H1 (cell line): ENCODE data around the gene FBLN2. TPM values are rescaled to one million over a fixed set of nuclear protein-coding genes. Genes with fewer than 3 reads are reported as not detected.

Experiments used
- CTCF ChIA-PET: fragments of 300-600 bp; sonication (Branson Sonifier 250); formaldehyde crosslinking; loops from one replicate; lab custom pipeline; 2021; ENCODE audit not compliant: partially characterized antibody; lab: Charles Lee
- POLR2A ChIA-PET: fragments of 300-600 bp; sonication (Branson Sonifier 250); formaldehyde crosslinking; loops from one replicate; lab custom pipeline; 2021; ENCODE audit warnings: inconsistent platforms; ENCODE audit not compliant: partially characterized antibody; lab: Charles Lee
- DNase-seq, 2 experiments: peaks; one replicate each; pipeline versions ENCODE4 v3.0.0 to v3.0.0-alpha.2; 2010 to 2022; ENCODE audit warnings: low spot score in 2 of 2, low read depth in 1 of 2, mixed read lengths in 1 of 2
- FAIRE-seq: peaks from 2 replicates; lab custom pipeline; 2011; peaks lifted over from hg19 to GRCh38; lab: Jason Lieb, UNC
- H2AFZ ChIP-seq: 2 replicates; pipeline ENCODE4 v1.8.1; 2012; ENCODE audit warnings: low read length, inconsistent platforms
- H2AK5ac ChIP-seq: 2 replicates; pipeline ENCODE4 v1.6.1; 2013; ENCODE audit warnings: low read depth, low read length
- H2BK120ac ChIP-seq: replicated peaks from 2 replicates; pipeline ENCODE3; 2013; ENCODE audit warnings: low read depth, low read length, inconsistent platforms
- H2BK12ac ChIP-seq: 2 replicates; pipeline ENCODE4 v1.6.1; 2013; ENCODE audit warnings: low read depth, low read length
- H2BK15ac ChIP-seq: 2 replicates; pipeline ENCODE4 v1.6.1; 2013; ENCODE audit warnings: low read length
- H2BK20ac ChIP-seq: 2 replicates; pipeline ENCODE4 v1.6.1; 2013; ENCODE audit warnings: low read length
- H2BK5ac ChIP-seq: 2 replicates; pipeline ENCODE4 v1.6.1; 2013; ENCODE audit warnings: low read depth, low read length
- H3K14ac ChIP-seq: 2 replicates; pipeline ENCODE4 v1.6.1; 2013; ENCODE audit warnings: inconsistent platforms; ENCODE audit not compliant: insufficient read length
- H3K18ac ChIP-seq: 2 replicates; pipeline ENCODE4 v1.6.1; 2013; ENCODE audit warnings: low read length; ENCODE audit errors: extremely low read depth
- H3K23ac ChIP-seq: 2 replicates; pipeline ENCODE4 v1.6.1; 2013; ENCODE audit warnings: inconsistent platforms; ENCODE audit not compliant: insufficient read length
- H3K23me2 ChIP-seq: 2 replicates; pipeline ENCODE4 v1.6.1; 2013; ENCODE audit warnings: low read depth, low read length
- H3K27ac ChIP-seq: 2 replicates; pipeline ENCODE4 v1.6.1; 2011; ENCODE audit warnings: low read depth, low read length, inconsistent platforms
- H3K27me3 ChIP-seq, 4 experiments: replicated peaks in 1 of 4; 1 replicate in 1 of 4; 2 replicates in 3 of 4; pipeline versions ENCODE4 v1.6.1 to v1.8.1; 2011 to 2013; ENCODE audit warnings: low read length in 3 of 4, mild to moderate bottlenecking in 3 of 4, inconsistent platforms in 2 of 4, mixed read lengths in 2 of 4, moderate library complexity in 1 of 4; ENCODE audit not compliant: control insufficient read depth in 3 of 4, insufficient read depth in 3 of 4; ENCODE audit errors: extremely low read depth in 1 of 4
- H3K36me3 ChIP-seq, 4 experiments: 2 replicates each; pipeline versions ENCODE4 v1.6.1 to v1.8.1; 2011 to 2013; ENCODE audit warnings: mild to moderate bottlenecking in 4 of 4, low read length in 3 of 4, moderate library complexity in 2 of 4, control low read depth in 1 of 4, inconsistent platforms in 1 of 4; ENCODE audit not compliant: insufficient read depth in 4 of 4, control insufficient read depth in 2 of 4
- H3K4ac ChIP-seq: replicated peaks from 2 replicates; pipeline ENCODE3; 2013; ENCODE audit warnings: low read length, low read depth, mixed read lengths, inconsistent platforms; ENCODE audit not compliant: insufficient read length
- H3K4me1 ChIP-seq, 4 experiments: replicated peaks in 1 of 4; 1 replicate in 1 of 4; 2 replicates in 3 of 4; pipeline versions ENCODE4 v1.6.1 to v1.8.1; 2011 to 2013; ENCODE audit warnings: low read length in 3 of 4, inconsistent platforms in 2 of 4, mixed read lengths in 1 of 4; ENCODE audit not compliant: insufficient read depth in 4 of 4, control insufficient read depth in 3 of 4
- H3K4me2 ChIP-seq, 2 experiments: 2 replicates each; pipeline versions ENCODE4 v1.6.1 to v1.8.1; 2011 to 2013; ENCODE audit warnings: low read depth in 2 of 2, low read length in 2 of 2, control low read depth in 1 of 2, inconsistent platforms in 1 of 2, mild to moderate bottlenecking in 1 of 2; ENCODE audit not compliant: insufficient read depth in 1 of 2
- H3K4me3 ChIP-seq, 4 experiments: fragments of 200-600, 300-600 bp in 1 of 4; sonication (generic), shearing (Covaris generic), sonication (Bioruptor Twin) in 1 of 4; 2 replicates each; pipeline versions ENCODE4 v1.5.1 to v1.8.1; 2011 to 2016; ENCODE audit warnings: low read length in 4 of 4, low read depth in 3 of 4, control low read depth in 2 of 4, inconsistent platforms in 2 of 4, mild to moderate bottlenecking in 2 of 4, mixed read lengths in 1 of 4, moderate library complexity in 1 of 4; ENCODE audit not compliant: insufficient read depth in 2 of 4; ENCODE audit errors: extremely low read depth in 1 of 4
- H3K56ac ChIP-seq: replicated peaks from 2 replicates; pipeline ENCODE3; 2013; ENCODE audit warnings: low read depth, mild to moderate bottlenecking, mixed read lengths, low read length, inconsistent platforms; ENCODE audit not compliant: insufficient read length
- H3K79me1 ChIP-seq: 2 replicates; pipeline ENCODE4 v1.6.1; 2013; ENCODE audit warnings: low read depth, low read length, control low read depth
- H3K79me2 ChIP-seq, 2 experiments: 2 replicates each; pipeline versions ENCODE4 v1.6.1 to v1.8.1; 2012 to 2013; ENCODE audit warnings: low read length in 2 of 2, mild to moderate bottlenecking in 2 of 2, inconsistent platforms in 1 of 2; ENCODE audit not compliant: insufficient read depth in 2 of 2, control insufficient read depth in 1 of 2
- H3K9ac ChIP-seq, 4 experiments: replicated peaks in 1 of 4; 1 replicate in 1 of 4; 2 replicates in 3 of 4; pipeline versions ENCODE4 v1.6.1 to v1.8.1; 2011 to 2013; ENCODE audit warnings: low read depth in 3 of 4, low read length in 3 of 4, control low read depth in 2 of 4, mild to moderate bottlenecking in 2 of 4, moderate library complexity in 2 of 4, inconsistent platforms in 1 of 4; ENCODE audit errors: extremely low read depth in 1 of 4
- H3K9me3 ChIP-seq, 2 experiments: 2 replicates each; pipeline versions ENCODE4 v1.6.1 to v1.8.1; 2012 to 2013; ENCODE audit warnings: mild to moderate bottlenecking in 2 of 2, moderate library complexity in 2 of 2, control low read depth in 1 of 2, inconsistent platforms in 1 of 2, low read depth in 1 of 2, low read length in 1 of 2, mixed read lengths in 1 of 2; ENCODE audit not compliant: insufficient read depth in 2 of 2
- H4K20me1 ChIP-seq, 2 experiments: replicated peaks in 1 of 2; 2 replicates each; pipeline versions ENCODE3 to v1.8.1; 2011 to 2013; ENCODE audit warnings: inconsistent platforms in 2 of 2, low read length in 2 of 2, mild to moderate bottlenecking in 1 of 2; ENCODE audit not compliant: insufficient read depth in 2 of 2, control insufficient read depth in 1 of 2
- H4K5ac ChIP-seq: 2 replicates; pipeline ENCODE4 v1.6.1; 2013; ENCODE audit warnings: low read length, low read depth, mixed read lengths, inconsistent platforms; ENCODE audit not compliant: insufficient read length
- H4K8ac ChIP-seq: 2 replicates; pipeline ENCODE4 v1.8.0; 2013; ENCODE audit warnings: mild to moderate bottlenecking, moderate library complexity, low read length, inconsistent platforms; ENCODE audit not compliant: insufficient read depth; ENCODE audit errors: extremely low read depth
- H4K91ac ChIP-seq: replicated peaks from 2 replicates; pipeline ENCODE3; 2013; ENCODE audit warnings: low read length, mixed read lengths, inconsistent platforms; ENCODE audit not compliant: insufficient read length
- CTBP2 ChIP-seq: IDR thresholded peaks from 2 replicates; pipeline ENCODE4 v1.7.0; 2011; ENCODE audit warnings: borderline replicate concordance, mild to moderate bottlenecking, moderate library complexity, mixed read lengths, low read length; ENCODE audit not compliant: insufficient read depth, insufficient read length
- EGR1 ChIP-seq: IDR thresholded peaks from 2 replicates; pipeline ENCODE4 v1.6.1; 2011; ENCODE audit warnings: low read depth, low read length, borderline replicate concordance
- GABPA ChIP-seq: IDR thresholded peaks from 2 replicates; pipeline ENCODE4 v1.6.1; 2011; ENCODE audit warnings: mild to moderate bottlenecking, low read length, moderate library complexity, borderline replicate concordance; ENCODE audit not compliant: insufficient read depth
- GTF2F1 ChIP-seq: IDR thresholded peaks from 2 replicates; pipeline ENCODE4 v1.6.1; 2012; ENCODE audit warnings: low read depth, low read length, improper control_type of control experiment, borderline replicate concordance
- SIN3A ChIP-seq, 2 experiments: IDR thresholded peaks in 1 of 2; conservative IDR thresholded peaks in 1 of 2; 2 replicates each; pipeline ENCODE4 v1.6.1; 2011 to 2012; ENCODE audit warnings: low read length in 2 of 2, improper control_type of control experiment in 1 of 2, low read depth in 1 of 2, mild to moderate bottlenecking in 1 of 2
- SIX5 ChIP-seq: IDR thresholded peaks from 2 replicates; pipeline ENCODE4 v1.6.1; 2011; ENCODE audit warnings: mild to moderate bottlenecking, low read depth, low read length
- SUZ12 ChIP-seq: fragments of 200-600 bp; sonication (generic); IDR thresholded peaks from 2 replicates; pipeline ENCODE4 v1.6.1; 2012; ENCODE audit warnings: mild to moderate bottlenecking, inconsistent platforms, low read length, moderate library complexity, mixed read lengths
- WGBS, 2 experiments: shearing (Covaris generic) in 1 of 2; methylation state at CpG; one replicate each; pipeline versions ENCODE4 v1.1.6 to v1.1.7; 2013 to 2015; ENCODE audit warnings: low lambda C conversion rate in 2 of 2, mixed read lengths in 2 of 2, inconsistent platforms in 1 of 2, low coverage in 1 of 2, missing lambda C conversion rate in 1 of 2; ENCODE audit not compliant: insufficient replicate concordance in 2 of 2, insufficient coverage in 1 of 2, insufficient read length in 1 of 2; ENCODE audit errors: extremely low coverage in 1 of 2, missing lambda C conversion rate in 1 of 2; 5-methylcytosine and 5-hydroxymethylcytosine counted together
- polyA plus RNA-seq, 7 experiments: library from polyadenylated mRNA; depleted of rRNA in 3 of 7; stranded (reverse) in 5 of 7; unstranded in 2 of 7; fragments of >200 nt in 5 of 7; fragments of 200-250 nt in 2 of 7; gene quantifications; 1 replicate in 5 of 7; 2 replicates in 1 of 7; 4 replicates in 1 of 7; pipeline versions ENCODE4 v1.2.1 to v1.2.3, GENCODE V29; 2011 to 2013; ENCODE audit warnings: missing spikeins in 2 of 7, mixed read lengths in 2 of 7
- total RNA-seq: library from RNA; stranded (reverse); fragmentation: NEBNext Ultra II Directional; extraction: Animal tissue kit (Norgen Biotek cat#: 25700); gene quantifications from 2 replicates; pipeline ENCODE4 v1.2.1, GENCODE V29; 2021
- TF ChIP-seq, protein P1 (sequence below): IDR thresholded peaks from 2 replicates; pipeline ENCODE4 v1.6.1; 2011; ENCODE audit warnings: low read length, improper control_type of control experiment
- TF ChIP-seq, protein P2 (sequence below): IDR thresholded peaks from 2 replicates; pipeline ENCODE4 v1.6.1; 2012; ENCODE audit warnings: low read length, inconsistent platforms

Gene FBLN2
- total and polyA plus RNA-seq, 2 of the 8 experiments (the other 6 are each of a cell fraction or from before 2014, with no cell fraction given): 17.4 to 24.2 TPM

DNA sequence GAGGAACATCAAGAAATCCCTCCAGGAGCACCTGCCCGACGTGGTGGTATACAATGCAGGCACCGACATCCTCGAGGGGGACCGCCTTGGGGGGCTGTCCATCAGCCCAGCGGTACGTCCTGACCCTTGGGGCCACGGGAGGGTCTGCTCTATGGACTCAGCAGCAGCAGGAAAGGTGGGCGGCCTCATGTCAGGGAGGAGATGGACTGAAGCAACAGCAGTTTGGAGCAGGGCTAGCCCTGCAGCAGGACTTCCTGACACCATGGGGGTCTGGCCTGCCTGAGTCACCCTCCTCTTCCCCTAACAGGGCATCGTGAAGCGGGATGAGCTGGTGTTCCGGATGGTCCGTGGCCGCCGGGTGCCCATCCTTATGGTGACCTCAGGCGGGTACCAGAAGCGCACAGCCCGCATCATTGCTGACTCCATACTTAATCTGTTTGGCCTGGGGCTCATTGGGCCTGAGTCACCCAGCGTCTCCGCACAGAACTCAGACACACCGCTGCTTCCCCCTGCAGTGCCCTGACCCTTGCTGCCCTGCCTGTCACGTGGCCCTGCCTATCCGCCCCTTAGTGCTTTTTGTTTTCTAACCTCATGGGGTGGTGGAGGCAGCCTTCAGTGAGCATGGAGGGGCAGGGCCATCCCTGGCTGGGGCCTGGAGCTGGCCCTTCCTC, 44.6 kb upstream of the FBLN2 start:
- Histone ChIP-seq H3K27me3 (no peaks in the 10 kb centered on the region; a peak in 1 of 7 replicates), H3K79me1 (no peaks in the 10 kb centered on the region), H2AFZ (no peak overlapping the region), H4K8ac (peak overlapping the region; percentile 14; the same call in 1 of the 2 replicates), H3K4me1 (peaks cover 0 to 10% (median 3%) of the 10 kb centered on the region in 4 experiments; a peak in 1 of 7 replicates), H3K4me2 (no peak overlapping the region), H3K23me2 (no peaks in the 10 kb centered on the region; the same call in 1 of the 2 replicates), H3K14ac (no peak overlapping the region), H4K91ac (no peak overlapping the region), H4K20me1 (peaks cover 0 to 3% of the 10 kb centered on the region in 2 experiments), H2BK5ac (no peak overlapping the region), H2BK20ac (no peak overlapping the region), H3K36me3 (no peaks in the 10 kb centered on the region), H3K4me3 (no peak overlapping the region), H3K4ac (no peak overlapping the region), H2BK120ac (no peak overlapping the region), H3K18ac (no peak overlapping the region), H3K56ac (no peak overlapping the region), H3K9ac (no peak overlapping the region), H3K27ac (no peak overlapping the region), H4K5ac (no peak overlapping the region), H3K79me2 (no peaks in the 10 kb centered on the region), H2BK15ac (no peak overlapping the region), H3K23ac (no peak overlapping the region), H2AK5ac (no peak overlapping the region), H2BK12ac (no peak overlapping the region), H3K9me3 (no peaks in the 10 kb centered on the region)
- no peak for FAIRE-seq
- WGBS, 2 experiments: 92% methylated on average over 23 of the region's 23 CpGs; no CpG with 5 or more reads in 1 of the 2 experiments
- ChIA-PET POLR2A (no interaction called here), CTCF (interaction anchor here (1.1 to 51.2 kb wide), 4 partner anchors 3 to 170 kb away, joined by 3 to 856 read pairs (median 814); partner anchors contain the start of gene FBLN2)
- DNase-seq: no peak
- TF ChIP-seq CTBP2 (no peak), SIX5 (no peak), EGR1 (no peak), SIN3A (conservative IDR thresholded peaks at IDR 0.05 in 1 of 2, IDR thresholded peaks at IDR 0.05 in 1 of 2; ENCODE audit: low read depth in 1 of 2, low read length in 2 of 2) (no peak), SUZ12 (no peak), GABPA (no peak), GTF2F1 (no peak)
- TF ChIP-seq, protein P1, sequence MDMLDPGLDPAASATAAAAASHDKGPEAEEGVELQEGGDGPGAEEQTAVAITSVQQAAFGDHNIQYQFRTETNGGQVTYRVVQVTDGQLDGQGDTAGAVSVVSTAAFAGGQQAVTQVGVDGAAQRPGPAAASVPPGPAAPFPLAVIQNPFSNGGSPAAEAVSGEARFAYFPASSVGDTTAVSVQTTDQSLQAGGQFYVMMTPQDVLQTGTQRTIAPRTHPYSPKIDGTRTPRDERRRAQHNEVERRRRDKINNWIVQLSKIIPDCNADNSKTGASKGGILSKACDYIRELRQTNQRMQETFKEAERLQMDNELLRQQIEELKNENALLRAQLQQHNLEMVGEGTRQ: no peak
- TF ChIP-seq, protein P2, sequence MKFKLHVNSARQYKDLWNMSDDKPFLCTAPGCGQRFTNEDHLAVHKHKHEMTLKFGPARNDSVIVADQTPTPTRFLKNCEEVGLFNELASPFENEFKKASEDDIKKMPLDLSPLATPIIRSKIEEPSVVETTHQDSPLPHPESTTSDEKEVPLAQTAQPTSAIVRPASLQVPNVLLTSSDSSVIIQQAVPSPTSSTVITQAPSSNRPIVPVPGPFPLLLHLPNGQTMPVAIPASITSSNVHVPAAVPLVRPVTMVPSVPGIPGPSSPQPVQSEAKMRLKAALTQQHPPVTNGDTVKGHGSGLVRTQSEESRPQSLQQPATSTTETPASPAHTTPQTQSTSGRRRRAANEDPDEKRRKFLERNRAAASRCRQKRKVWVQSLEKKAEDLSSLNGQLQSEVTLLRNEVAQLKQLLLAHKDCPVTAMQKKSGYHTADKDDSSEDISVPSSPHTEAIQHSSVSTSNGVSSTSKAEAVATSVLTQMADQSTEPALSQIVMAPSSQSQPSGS: no peak
